ENCODE measurements around the gene PTBP2.

Gene PTBP2, protein sequence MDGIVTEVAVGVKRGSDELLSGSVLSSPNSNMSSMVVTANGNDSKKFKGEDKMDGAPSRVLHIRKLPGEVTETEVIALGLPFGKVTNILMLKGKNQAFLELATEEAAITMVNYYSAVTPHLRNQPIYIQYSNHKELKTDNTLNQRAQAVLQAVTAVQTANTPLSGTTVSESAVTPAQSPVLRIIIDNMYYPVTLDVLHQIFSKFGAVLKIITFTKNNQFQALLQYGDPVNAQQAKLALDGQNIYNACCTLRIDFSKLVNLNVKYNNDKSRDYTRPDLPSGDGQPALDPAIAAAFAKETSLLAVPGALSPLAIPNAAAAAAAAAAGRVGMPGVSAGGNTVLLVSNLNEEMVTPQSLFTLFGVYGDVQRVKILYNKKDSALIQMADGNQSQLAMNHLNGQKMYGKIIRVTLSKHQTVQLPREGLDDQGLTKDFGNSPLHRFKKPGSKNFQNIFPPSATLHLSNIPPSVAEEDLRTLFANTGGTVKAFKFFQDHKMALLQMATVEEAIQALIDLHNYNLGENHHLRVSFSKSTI

DNA sequence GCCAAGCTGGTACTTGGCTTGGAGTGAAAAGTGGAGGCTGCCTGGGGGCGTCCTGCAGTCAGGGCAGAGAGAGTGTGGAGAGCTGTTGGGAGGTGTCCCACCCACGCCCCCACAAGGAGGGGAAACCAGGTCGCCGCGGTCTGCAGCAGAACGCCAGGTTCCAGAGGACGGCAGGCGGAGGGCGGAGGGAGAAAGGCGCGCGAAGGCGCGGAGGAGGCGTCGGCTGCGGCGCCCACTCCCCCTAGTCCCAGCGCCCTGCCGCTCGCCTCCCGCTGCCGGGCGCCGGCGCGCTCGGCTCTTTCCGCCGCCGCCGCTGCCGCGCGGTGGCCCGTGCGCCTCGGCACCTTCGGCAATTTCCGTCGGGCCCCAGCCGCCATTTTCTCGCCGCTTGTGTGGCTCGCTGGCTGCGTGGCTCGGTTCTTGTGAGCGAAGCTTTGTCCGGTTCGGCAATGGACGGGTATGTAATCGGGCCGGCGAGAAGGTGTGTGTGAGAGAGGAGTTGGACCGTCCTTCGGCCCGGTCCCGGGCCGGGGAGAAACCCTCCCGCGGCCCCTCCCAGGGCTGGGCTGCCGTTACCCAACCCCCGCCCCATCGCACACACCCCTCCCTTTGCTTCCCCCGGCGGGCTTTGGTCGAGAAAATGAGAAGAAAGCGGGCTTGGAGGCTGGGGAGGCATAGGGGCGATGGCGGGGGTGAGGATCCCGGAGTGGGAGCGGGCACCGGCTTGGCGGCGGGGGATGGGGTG is at the start of gene PTBP2:
PTBP2 (plus strand) TSS at position 369 of the 745 bp plus-strand sequence; CDS start at position 450, 81 bp downstream.
- DNase-seq = peak; percentile 90

DNA sequence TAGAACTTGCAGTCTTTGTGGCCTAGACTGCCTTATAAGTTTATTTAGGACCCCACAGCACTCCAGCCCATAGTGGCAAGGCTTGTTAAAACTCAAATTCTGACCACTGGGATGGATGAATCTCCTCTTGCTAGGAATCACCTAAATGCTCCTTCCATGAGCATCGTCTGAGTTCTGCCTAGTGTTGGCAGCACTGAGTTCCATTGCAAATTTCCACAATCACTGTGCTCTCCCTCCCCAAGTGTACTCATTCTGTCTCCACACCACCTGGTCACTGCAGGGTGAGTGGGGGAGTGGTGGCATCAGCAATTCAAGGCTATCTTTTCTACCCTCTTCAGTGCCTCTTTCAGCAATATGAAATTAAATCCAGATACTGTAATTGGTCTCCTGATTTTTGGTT is 46.7 kb upstream of the PTBP2 start:
- no peak for DNase-seq

DNA sequence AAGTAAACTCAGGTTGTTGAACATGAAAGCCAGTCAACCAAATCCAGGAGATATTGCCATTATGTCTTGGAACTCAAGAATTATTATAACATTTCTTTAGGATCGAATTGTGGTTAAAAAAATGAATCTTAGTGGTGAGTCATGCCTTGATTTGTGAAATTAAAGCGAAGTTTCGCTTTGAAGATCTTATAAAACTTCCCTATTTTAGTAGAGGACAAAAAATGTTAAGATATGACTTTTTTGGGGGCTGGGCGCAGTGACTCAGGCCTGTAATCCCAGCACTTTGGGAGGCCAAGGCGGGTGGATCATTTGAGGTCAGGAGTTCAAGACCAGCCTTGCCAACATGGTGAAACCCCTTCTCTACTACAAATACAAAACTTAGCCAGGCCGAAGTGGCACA is 39.5 kb upstream of the PTBP2 start:
- no peak for DNase-seq

DNA sequence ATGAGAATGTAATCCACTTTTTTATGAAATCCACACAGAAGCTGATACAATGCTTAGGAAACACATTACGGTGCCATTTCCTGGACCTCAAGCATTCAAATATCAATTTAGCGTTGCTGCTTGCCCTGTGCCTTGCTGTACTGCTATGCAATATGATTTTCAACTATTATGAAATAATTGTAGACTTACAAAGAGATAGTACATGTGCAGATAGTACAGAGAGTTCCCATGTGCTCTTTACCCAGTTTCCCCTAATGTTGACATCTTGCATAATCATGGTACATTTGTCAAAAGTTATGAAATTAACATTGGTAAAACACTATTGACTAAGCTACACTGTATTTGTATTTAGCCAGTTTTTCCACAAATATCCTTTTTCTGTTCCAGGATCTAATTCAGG is 37.7 kb upstream of the PTBP2 start:
- no peak for DNase-seq

DNA sequence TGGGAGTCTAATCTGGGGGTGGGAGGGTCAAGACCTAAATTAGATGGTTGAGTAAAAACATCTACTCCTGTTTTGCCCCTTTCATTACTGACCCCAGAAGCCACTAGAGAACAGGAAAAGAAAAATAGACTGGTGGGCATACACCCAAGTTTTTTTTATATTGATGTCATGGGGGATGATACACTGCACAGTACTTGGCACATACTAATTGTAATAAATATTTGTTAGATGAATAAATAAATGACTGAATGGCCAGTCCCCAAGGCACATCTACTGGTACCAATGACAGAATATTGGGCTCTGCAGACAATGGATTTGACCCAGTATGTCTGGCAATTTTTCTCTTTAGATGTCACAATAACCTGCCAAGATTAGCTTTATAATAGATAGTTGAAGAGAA is 36.8 kb upstream of the PTBP2 start:
- DNase-seq = no peak

DNA sequence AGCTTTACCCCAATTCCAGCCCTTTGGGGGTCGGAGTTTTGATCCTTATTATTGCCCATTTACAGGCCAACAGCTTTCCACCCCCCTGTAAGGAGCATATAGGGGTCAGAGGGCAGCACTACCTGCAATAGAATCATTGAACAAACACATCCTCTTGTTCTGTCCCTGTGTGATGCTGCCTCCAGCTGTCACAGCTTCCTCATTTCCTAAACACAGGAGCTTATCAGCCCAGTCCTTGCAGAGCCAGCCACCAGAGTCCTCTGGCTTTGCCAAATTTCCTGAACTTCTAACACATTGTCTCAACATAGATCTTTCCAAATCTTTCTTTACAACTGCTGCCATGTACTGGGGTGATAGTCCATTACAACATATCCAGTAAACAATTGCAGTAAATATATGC is 32.8 kb upstream of the PTBP2 start:
- no peak for DNase-seq

DNA sequence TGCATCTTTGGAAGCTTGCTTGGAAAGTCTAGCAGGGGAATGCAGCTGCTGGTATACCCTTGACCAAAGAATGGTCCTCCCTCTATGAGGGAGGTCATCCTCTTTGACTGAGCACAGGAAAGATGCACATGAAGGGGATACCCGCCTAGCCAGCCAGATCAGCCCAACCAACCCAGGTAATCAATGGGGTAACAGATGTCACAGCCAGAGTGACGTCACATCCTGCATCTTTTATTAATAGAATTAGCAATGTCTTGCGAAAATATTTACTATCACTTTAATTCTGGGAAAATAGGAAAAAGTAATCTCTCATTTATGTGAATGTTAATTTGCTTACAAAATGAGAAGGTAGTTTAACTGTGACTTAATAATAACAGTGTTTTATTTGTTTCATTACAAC is 25.6 kb upstream of the PTBP2 start:
- no peak for DNase-seq

DNA sequence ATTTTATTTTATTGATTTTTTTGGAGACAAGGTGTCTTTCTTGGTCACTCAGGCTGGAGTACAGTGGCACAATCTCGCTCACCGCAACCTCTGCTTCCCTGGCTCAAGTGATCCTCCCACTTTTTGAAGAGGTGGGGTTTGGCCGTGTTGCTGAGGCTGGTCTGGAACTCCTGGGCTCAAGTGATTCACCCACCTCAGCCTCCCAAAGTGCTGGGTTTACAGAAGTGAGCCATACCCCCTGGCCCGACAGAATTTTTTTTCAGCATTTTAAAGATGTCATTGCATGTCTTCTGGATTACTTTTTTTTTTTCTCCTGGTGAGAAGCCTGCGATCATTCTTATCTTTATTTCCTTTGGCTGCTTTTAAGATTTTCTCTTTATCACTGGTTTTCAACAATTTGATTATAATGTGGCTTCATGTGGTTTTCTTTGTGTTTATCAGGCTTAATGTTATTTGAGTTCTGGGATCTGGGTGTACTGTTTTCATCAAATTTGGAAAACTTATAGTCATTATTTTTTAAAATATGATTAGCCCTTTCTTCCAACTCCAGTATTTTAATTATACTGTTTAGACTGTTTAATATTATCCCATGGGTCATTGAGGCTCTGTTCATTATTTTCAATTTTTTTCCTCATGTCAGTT is 23.1 kb upstream of the PTBP2 start:
- DNase-seq = no peak

DNA sequence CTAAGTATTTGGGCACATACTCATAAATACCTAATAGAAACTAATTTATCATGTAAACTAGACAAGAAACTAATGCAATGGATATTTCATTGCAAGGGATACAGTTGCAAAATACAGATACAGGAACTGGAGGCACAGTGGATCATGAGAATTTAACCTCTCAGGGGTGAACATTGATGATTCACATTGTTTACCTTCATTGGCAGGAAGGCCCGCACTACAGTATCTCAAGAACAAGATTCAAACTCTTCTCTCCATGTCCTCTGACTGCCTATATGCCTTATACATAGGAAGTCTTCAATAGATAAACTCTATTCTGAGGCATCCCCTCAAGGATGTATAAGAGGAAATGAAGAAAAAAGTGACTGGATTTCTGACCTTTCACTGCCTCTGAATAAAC is 18.4 kb upstream of the PTBP2 start:
- no peak for DNase-seq

DNA sequence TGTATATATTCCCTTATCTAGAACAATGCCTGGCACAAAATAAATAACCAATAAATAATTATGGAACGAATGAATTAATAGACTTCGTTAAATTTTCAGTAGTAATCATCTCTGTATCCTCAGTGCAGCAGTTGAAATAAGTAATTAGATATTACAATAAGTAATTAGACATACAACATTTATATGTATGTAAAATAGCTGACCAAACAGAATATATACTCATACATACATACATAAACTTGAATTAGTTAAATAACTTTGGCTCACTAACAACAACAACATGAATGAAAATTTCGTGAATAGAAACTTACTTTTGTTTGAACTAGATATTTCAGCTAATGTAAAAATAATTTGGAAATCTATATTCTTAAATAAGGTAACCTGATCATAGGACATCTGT is 14.6 kb upstream of the PTBP2 start:
- no peak for DNase-seq

DNA sequence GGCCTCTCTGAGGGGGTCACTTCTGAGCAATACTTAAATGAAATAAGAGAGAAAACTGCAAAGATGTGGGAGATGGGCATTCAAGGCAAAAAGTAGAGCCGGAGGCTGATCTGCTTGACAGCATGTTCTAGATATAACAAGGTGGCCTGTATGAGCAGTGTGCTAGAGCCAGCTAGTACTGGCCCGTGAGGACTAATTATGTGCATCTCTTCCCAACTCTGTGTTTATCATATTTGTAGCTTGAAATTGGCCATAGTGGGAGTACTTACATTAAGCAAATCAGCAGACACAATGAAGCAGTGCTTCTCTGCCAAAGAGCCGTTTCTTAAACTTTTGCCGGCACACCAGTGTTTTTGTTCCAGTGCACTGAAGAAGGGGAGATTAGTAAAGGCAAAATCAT is 13.1 kb upstream of the PTBP2 start:
- DNase-seq = no peak

DNA sequence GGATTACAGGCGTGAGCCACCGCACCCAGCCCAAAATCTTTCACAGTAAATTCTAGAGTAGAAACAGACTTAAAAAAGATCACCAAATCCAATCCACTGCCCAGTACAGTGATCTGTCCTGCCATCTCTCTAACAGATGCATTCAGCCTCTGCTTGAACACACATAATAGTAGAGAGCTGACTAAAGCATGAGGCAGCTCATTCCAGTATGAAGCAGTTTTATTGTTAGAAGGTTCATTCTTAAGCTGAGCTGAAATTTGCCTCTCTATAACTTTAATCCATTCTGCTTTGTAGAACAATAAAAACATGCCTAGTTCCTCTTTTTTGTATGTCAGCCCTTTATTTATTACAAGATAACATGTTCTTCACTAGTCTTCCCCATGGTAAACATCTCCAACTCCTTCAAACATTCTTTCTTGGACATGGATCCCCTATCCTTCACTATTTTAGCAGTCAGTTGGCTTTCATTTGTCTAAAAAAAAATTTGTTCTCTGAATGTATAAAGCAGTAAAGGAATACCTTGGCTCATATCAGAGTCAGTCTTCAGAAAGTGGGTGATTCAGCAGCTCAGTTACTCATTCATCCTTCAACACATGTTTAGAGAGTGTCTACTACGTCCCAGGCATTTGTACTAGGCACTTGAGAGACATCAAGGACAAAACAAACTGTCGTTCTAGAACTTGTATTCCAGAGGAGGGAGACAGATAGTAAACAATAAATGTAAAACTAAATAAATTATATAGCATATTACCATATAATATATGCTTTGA is 10.7 kb upstream of the PTBP2 start:
- DNase-seq = no peak

DNA sequence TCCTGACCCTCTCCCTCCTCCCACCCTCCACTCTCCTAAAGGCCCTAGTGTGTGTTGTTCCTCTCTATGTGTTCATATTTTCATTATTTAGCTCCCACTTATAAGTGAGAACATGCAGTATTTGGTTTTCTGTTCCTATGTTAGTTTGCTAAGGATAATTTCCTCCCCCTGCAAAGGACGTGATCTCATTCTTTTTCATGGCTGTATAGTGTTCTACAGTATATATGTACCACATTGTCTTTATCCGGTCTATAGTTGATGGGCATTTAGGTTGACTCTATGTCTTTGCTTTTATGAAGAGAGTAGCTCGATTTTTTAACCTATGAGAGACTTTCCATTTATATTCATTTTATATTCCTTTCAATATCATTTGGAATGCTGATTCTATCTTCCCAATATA is 7.9 kb upstream of the PTBP2 start:
- no peak for DNase-seq

DNA sequence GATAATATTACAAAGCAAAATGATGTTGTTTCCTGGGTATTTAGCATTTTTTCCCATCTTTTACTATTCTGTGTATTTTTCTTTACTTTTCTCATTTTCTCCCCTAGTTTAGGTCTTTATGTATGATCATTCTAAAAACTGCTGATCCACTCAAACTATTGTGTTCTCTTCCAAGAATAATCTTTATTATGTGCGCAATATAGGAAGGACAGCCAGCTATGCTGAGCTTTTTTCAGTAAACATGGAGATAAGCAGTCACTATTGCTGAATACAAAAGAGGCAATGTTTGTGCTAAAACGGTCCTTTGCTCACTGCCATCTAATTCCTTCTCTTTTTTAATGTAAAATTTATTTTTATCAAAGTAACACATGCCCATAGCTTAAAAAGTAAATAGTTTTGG is 6.7 kb upstream of the PTBP2 start:
- DNase-seq = no peak

DNA sequence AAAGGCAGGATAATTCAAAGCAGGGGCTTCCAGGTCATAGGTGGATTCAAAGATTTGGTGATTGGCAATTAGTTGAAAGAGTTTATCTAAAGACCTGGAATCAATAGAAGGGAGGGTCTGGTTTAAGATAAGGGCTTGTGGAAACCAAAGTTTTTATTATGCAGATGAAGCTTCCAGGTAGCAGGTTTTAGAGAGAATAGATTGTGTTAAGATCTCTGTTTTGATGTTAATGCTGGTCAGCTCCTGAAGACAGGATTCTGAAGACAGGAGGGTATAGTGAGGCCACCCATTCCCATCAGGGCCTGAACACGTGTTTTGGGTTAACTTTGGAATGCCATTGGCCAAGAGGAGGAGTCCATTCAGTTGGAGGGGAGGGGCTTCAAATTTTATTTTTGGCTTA is 6.1 kb upstream of the PTBP2 start:
- DNase-seq = no peak

DNA sequence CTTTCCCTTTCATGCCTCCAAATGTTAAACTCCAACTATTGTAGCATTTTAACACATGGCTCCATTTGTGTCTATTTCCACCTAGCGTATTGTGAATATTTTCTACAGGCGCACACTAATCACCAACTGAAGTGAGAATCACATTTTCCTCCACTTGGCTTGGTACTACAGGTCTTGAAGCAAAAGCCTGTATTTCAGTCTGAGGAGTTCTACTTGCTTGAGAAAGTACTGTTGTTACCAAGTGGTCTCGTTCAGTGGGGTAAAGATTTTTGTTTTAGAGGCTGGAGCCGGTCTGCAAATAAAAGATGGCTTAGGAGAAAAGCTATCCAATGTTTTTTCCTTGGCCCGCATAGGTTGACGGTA is 550 bp upstream of the PTBP2 start:
- no peak for DNase-seq

DNA sequence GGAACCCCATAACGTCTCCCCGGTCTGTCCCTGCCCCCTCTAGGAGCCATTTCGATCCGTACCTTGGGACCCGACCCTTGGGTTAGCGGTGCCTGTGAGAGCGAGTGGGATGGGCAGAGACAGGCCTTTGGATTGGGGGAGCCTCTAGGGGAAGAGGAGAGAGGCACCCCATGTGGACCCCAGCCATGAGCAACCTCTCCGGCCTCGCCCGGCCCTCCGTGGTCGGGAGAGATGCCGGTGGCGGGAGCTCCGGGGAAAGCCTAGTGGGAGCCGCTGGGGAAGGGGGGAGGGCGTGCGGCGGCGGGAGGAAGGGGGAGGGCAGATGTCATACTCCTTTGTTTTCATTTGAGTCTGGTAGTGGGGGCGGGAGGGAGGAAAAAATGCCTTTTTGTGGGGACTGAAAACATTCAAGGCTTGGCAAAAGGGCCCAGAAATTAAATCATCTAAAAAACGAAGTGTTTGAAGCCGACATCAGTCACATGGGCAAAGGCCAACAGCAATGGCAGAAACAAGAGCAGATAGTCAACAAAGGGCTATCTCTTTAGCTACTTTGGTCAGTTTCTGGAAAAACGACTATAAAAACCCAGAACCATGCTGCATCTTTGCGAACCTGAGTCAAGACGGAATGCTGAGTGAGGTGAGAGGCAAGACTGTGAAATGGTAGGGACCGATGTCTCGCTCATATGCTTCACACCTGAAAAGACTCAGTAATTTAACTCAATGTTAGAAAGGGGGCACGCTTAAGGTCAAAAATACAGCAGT is 758 bp downstream of the PTBP2 start:
- no peak for DNase-seq

DNA sequence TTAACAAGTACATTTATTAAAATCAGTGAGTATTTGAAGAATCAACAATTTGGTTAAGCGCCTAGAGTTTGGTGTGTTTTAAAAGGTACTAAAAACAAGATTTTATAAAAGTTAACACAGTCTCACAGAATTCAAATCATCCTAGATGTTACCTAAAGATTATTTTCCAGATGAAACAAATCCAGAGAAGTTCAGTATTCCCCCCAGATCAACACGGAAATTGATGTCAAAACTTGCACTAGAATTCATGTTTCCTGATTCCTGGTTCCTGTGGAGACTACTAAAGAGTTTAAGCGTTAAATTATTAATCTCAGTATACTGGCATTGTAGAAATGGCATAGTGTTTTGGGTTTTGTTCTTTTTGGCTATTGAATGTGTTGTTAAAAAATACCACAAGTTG is 1.4 kb downstream of the PTBP2 start:
- DNase-seq = no peak

DNA sequence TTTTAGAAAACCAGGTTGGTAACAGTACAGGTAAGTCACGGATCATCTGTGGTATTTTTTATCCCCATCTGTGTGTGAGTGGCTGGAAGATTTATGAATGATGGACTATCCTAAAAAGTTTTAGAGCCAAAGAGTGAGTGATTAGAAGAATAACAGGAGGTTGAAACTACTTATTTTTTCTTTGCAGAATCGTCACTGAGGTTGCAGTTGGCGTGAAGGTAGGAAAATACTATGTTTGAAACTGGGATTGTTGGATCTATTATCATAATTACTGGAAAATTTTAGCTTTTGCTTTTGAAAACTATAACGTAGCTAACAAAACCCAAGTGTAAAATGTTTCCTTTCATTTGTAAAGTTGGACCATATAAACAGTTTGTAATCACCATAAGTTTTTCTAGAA is 1.8 kb downstream of the PTBP2 start:
- no peak for DNase-seq

DNA sequence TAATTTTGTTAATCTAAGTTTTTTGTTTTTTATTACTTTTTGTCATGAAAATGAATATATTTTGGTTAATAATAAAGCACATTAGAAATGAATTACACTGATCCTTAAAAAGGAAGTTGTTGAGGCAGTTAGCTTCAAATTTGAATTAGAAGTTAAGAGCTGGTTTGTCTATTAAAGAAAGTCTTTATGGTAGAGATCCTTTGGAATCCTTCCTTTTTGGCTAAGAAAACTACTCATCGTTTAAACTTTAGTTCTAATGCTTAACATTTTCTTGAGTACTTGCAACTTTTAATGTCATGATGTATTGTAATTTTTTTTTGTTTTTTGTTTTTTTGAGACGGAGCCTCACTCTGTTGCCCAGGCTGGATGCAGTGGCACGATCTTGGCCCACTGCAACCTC is 2.4 kb downstream of the PTBP2 start:
- no peak for DNase-seq

DNA sequence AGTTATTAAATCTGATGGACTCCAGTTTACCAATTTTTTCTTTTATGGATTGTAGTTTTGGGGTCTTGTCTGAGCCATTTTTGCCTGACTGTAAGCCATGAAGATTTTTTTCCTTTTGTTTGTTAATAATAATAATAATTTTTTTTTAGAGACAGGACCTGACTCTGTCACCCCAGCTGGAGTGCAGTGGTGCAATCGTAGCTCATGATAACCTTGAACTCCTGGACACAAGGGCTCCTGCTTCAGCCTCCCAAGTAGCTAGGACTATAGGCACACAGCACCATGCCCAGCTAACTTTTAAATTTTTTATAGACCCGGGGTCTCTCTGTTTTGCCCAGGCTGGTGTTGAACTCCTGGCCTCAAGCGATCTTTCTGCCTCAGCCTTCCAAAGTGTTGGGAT is 6.3 kb downstream of the PTBP2 start:
- DNase-seq = no peak

DNA sequence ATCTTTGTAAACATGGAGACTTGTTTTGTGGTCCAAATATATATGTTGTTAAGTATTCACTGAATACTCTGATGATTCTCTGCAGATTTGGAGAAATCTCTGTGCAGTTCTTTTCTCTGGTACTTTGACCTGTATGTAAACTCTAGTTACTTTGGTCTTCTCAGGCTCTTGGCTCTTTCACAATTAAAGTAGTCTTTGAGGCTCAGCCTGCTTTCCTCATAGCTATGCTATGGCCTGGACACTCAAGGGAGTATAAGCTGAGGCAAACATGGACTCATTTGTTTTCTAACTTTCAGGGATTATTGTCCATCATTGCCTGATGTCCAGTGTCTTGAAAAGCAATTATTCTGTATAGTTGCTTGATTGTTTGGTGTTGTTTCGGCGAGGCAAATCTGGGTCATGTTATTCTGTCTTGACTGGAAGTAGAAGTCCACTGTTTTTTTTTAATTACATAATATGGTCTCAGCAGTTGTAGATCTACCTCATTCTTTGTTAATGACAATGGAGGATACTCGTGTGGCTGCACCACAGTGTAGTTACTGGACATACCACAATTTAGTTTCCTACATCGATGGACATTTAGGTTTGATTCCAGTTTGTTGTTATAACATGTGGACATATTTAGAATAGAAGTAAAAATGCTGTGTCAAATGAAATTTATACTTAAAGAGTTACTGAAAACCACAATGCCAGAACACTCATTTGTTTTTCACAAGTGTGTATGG is 9.2 kb downstream of the PTBP2 start:
- DNase-seq = no peak
